HL-60 (cell line): Measurements from ENCODE around the gene LTB4R2.

Source experiments
- TF ChIP-seq, protein P1 (sequence below): IDR thresholded peaks from 2 replicates; pipeline ENCODE4 v1.6.1; 2012; ENCODE audit warnings: low read depth; ENCODE audit not compliant: insufficient replicate concordance
- TF ChIP-seq, protein P2 (sequence below): IDR thresholded peaks from one replicate; pipeline ENCODE4 v1.5.1; 2011; ENCODE audit warnings: low read length, control low read depth, inconsistent platforms; ENCODE audit not compliant: insufficient read depth

DNA sequence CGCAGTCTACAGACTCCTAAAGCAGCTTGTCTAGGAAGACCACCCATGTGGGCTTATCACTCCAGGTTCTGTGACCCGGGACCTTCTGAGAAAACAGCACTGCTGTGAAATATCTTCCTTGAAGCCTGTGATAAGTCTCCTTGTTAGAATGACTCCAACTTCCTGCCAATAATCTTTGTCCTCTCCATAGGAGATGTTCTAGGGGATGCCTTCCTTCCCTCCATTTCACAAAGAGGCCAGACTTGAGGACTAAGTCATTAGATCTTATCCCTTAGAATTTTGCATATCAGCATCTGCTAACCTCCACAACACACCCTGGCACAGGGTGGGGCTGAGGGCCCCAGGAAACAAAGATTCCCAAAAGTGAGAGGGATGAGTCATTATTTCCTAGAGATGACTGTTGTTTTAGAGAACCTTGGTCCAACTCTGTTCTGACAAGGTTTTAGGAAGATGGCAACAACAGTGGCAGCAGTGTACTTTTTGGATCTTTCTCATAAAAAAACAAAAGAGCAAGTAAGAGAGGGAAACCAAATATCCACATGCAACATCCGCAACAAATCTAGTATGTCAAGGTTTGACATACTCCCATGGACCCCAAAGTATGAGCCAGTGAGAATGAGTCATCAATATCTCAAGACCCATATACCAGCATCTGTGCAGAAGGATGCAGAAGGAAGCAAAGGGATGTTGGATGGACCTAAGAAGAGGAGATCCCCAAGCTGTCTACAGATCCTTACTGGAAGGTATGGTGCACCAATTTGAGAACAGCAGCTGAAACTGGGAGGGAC lies 7.4 kb downstream of the LTB4R2 start:
- TF ChIP-seq, protein P1, sequence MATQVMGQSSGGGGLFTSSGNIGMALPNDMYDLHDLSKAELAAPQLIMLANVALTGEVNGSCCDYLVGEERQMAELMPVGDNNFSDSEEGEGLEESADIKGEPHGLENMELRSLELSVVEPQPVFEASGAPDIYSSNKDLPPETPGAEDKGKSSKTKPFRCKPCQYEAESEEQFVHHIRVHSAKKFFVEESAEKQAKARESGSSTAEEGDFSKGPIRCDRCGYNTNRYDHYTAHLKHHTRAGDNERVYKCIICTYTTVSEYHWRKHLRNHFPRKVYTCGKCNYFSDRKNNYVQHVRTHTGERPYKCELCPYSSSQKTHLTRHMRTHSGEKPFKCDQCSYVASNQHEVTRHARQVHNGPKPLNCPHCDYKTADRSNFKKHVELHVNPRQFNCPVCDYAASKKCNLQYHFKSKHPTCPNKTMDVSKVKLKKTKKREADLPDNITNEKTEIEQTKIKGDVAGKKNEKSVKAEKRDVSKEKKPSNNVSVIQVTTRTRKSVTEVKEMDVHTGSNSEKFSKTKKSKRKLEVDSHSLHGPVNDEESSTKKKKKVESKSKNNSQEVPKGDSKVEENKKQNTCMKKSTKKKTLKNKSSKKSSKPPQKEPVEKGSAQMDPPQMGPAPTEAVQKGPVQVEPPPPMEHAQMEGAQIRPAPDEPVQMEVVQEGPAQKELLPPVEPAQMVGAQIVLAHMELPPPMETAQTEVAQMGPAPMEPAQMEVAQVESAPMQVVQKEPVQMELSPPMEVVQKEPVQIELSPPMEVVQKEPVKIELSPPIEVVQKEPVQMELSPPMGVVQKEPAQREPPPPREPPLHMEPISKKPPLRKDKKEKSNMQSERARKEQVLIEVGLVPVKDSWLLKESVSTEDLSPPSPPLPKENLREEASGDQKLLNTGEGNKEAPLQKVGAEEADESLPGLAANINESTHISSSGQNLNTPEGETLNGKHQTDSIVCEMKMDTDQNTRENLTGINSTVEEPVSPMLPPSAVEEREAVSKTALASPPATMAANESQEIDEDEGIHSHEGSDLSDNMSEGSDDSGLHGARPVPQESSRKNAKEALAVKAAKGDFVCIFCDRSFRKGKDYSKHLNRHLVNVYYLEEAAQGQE: no peak
- TF ChIP-seq, protein P2, sequence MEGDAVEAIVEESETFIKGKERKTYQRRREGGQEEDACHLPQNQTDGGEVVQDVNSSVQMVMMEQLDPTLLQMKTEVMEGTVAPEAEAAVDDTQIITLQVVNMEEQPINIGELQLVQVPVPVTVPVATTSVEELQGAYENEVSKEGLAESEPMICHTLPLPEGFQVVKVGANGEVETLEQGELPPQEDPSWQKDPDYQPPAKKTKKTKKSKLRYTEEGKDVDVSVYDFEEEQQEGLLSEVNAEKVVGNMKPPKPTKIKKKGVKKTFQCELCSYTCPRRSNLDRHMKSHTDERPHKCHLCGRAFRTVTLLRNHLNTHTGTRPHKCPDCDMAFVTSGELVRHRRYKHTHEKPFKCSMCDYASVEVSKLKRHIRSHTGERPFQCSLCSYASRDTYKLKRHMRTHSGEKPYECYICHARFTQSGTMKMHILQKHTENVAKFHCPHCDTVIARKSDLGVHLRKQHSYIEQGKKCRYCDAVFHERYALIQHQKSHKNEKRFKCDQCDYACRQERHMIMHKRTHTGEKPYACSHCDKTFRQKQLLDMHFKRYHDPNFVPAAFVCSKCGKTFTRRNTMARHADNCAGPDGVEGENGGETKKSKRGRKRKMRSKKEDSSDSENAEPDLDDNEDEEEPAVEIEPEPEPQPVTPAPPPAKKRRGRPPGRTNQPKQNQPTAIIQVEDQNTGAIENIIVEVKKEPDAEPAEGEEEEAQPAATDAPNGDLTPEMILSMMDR: no peak
